Karpas-422 (cell line): ENCODE data around the gene ZACN. TPM values are rescaled to one million over a fixed set of nuclear protein-coding genes. Genes with fewer than 3 reads are reported as not detected.
"Not testable (repeated sequence)": the region's sequence is repeated elsewhere in the genome, so short reads cannot be mapped to it uniquely, and the experiment has no call there.

Source experiments
- DNase-seq: peaks from one replicate; pipeline ENCODE4 v3.0.0-alpha.2; 2015
- H2AFZ ChIP-seq: fragments of 200-600 bp; sonication (generic); 2 replicates; pipeline ENCODE4 v1.6.1; 2014; ENCODE audit warnings: antibody characterized with exemption, low read length, mixed read lengths
- H3K27ac ChIP-seq: fragments of 200-600 bp; sonication (generic); 2 replicates; pipeline ENCODE4 v1.5.1; 2014; ENCODE audit warnings: mild to moderate bottlenecking, low read length, moderate library complexity
- H3K27me3 ChIP-seq: fragments of 200-600 bp; sonication (generic); 2 replicates; pipeline ENCODE4 v1.6.1; 2014; ENCODE audit warnings: low read length, mixed read lengths
- H3K36me3 ChIP-seq: fragments of 200-600 bp; sonication (generic); 2 replicates; pipeline ENCODE4 v1.6.1; 2014; ENCODE audit warnings: low read length, mixed read lengths; ENCODE audit not compliant: insufficient read depth
- H3K4me1 ChIP-seq: fragments of 200-600 bp; sonication (generic); 2 replicates; pipeline ENCODE4 v1.6.1; 2014; ENCODE audit warnings: mild to moderate bottlenecking, low read length, mixed read lengths
- H3K4me2 ChIP-seq: fragments of 200-600 bp; sonication (generic); 2 replicates; pipeline ENCODE4 v1.6.1; 2014; ENCODE audit warnings: low read length, low read depth, mild to moderate bottlenecking; ENCODE audit not compliant: poor library complexity, severe bottlenecking
- H3K4me3 ChIP-seq: fragments of 200-600 bp; sonication (generic); 2 replicates; pipeline ENCODE4 v1.5.1; 2014; ENCODE audit warnings: mild to moderate bottlenecking, antibody characterized with exemption, low read length, mixed read lengths
- H3K79me2 ChIP-seq: fragments of 200-600 bp; sonication (generic); 2 replicates; pipeline ENCODE4 v1.6.1; 2014; ENCODE audit warnings: mild to moderate bottlenecking, low read length, mixed read lengths
- H3K9ac ChIP-seq: fragments of 200-600 bp; sonication (generic); 2 replicates; pipeline ENCODE4 v1.6.0; 2014; ENCODE audit warnings: low read length
- H3K9me2 ChIP-seq: fragments of 200-600 bp; sonication (generic), shearing (Covaris generic); replicated peaks from 2 replicates; pipeline ENCODE4 v1.6.0; 2014; ENCODE audit warnings: mild to moderate bottlenecking, low read length, moderate library complexity; ENCODE audit not compliant: insufficient read depth
- H3K9me3 ChIP-seq: fragments of 300-700, 200-600 bp; sonication (generic); 2 replicates; pipeline ENCODE4 v1.6.1; 2014; ENCODE audit warnings: low read length, mixed read lengths
- H4K20me1 ChIP-seq: fragments of 200-600 bp; sonication (generic); 2 replicates; pipeline ENCODE4 v1.6.1; 2014; ENCODE audit warnings: mild to moderate bottlenecking, antibody characterized with exemption, low read length, low read depth; ENCODE audit not compliant: insufficient read depth
- total RNA-seq: library from RNA; depleted of rRNA; stranded (reverse); fragments of >200 nt; shearing (Covaris generic); gene quantifications from 2 replicates; pipeline ENCODE4 v1.2.3, GENCODE V29; 2014; ENCODE audit warnings: low replicate concordance

The ZACN gene
- total RNA-seq, 1 experiment from 2014 or later: not detected

DNA sequence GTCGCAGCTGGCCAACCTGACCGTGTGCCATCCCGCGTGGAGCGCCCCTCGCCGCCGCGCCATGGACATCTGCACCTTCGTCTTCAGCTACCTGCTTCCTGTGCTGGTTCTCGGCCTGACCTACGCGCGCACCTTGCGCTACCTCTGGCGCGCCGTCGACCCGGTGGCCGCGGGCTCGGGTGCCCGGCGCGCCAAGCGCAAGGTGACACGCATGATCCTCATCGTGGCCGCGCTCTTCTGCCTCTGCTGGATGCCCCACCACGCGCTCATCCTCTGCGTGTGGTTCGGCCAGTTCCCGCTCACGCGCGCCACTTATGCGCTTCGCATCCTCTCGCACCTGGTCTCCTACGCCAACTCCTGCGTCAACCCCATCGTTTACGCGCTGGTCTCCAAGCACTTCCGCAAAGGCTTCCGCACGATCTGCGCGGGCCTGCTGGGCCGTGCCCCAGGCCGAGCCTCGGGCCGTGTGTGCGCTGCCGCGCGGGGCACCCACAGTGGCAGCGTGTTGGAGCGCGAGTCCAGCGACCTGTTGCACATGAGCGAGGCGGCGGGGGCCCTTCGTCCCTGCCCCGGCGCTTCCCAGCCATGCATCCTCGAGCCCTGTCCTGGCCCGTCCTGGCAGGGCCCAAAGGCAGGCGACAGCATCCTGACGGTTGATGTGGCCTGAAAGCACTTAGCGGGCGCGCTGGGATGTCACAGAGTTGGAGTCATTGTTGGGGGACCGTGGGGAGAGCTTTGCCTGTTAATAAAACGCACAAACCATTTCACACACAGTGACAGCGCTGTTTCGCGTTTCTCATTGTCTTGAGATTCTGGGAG is 2.0 kb upstream of the ZACN start:
- no peaks in the 10 kb centered on the region for H3K9me2 ChIP-seq
- no peak overlapping the region for H3K4me3 ChIP-seq
- H4K20me1 ChIP-seq: peaks cover 15% of the 10 kb centered on the region
- H3K36me3 ChIP-seq: no peaks in the 10 kb centered on the region
- H3K9me3 ChIP-seq: no peaks in the 10 kb centered on the region
- no peak overlapping the region for H3K9ac ChIP-seq
- peaks cover 1% of the 10 kb centered on the region; the same call in 1 of the 2 replicates for H3K79me2 ChIP-seq
- DNase-seq: no peak
- H2AFZ ChIP-seq: no peak overlapping the region
- peaks cover 18% of the 10 kb centered on the region for H3K4me1 ChIP-seq
- H3K4me2 ChIP-seq: no peak overlapping the region
- H3K27ac ChIP-seq: no peak overlapping the region
- H3K27me3 ChIP-seq: no peaks in the 10 kb centered on the region

DNA sequence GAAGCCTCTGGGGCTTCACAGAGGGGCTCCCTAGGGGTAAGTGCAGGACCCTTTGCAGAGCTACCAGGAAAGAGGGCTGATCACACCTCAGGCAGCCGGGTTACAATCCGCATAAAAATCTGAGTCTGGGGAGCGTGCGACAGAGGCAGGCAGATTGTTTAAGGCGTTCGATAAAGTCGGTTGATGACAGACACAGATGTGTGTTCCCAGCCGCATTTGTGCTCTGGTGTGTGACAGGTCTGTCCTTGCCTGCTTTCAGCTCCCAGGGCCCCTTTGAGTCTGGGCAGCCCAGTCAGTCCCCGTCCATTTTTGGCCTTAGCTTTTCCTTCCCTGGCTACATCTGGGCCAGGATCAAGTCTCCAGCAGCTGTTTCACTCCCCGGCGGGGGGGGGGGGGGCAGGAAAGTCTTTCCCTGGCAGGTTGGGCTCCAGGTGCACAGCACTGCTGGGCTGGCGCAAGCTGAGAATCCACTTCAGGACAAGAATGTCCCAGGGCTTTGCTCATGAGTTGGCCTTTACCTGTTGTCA is 1.3 kb upstream of the ZACN start:
- no peak overlapping the region for H2AFZ ChIP-seq

DNA sequence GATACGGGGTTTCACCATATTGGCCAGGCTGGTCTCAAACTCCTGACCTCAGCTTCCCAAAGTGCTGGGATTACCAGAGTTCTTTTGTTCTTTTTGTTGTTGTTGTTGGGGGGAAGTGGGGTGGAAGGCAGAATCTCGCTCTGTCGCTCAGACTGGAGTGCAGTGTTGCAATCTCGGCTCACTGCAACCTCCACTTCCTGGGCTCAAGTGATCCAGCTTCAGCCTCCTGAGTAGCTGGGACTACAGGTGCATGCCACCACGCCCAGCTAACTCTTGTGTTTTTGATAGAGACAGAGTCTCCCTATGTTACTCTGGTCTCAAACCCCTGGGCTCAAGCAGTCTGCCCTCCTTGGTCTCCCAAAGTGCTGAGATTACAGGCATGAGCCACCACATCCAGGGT is 612 bp upstream of the ZACN start:
- not testable (repeated sequence) for H3K27me3 ChIP-seq, H3K9me3 ChIP-seq, H3K79me2 ChIP-seq, H3K27ac ChIP-seq, DNase-seq, H2AFZ ChIP-seq, H3K4me3 ChIP-seq, H3K9ac ChIP-seq, H3K36me3 ChIP-seq, H3K9me2 ChIP-seq, H3K4me2 ChIP-seq
- peaks cover 14% of the 10 kb centered on the region; the same call in 1 of the 2 replicates for H4K20me1 ChIP-seq
- peaks cover 11% of the 10 kb centered on the region for H3K4me1 ChIP-seq

More for the DNA sequence above, 1.3 kb upstream of the ZACN start:
- H3K4me3 ChIP-seq: no peak overlapping the region
- DNase-seq: no peak
- no peaks in the 10 kb centered on the region for H3K9me2 ChIP-seq
- peaks cover 14% of the 10 kb centered on the region; the same call in 1 of the 2 replicates for H4K20me1 ChIP-seq
- H3K79me2 ChIP-seq: no peaks in the 10 kb centered on the region
- no peaks in the 10 kb centered on the region for H3K9me3 ChIP-seq
- no peak overlapping the region for H3K27ac ChIP-seq
- no peaks in the 10 kb centered on the region for H3K36me3 ChIP-seq
- no peaks in the 10 kb centered on the region for H3K27me3 ChIP-seq
- no peak overlapping the region for H3K9ac ChIP-seq
- H3K4me2 ChIP-seq: no peak overlapping the region
- H3K4me1 ChIP-seq: peaks cover 16% of the 10 kb centered on the region

DNA sequence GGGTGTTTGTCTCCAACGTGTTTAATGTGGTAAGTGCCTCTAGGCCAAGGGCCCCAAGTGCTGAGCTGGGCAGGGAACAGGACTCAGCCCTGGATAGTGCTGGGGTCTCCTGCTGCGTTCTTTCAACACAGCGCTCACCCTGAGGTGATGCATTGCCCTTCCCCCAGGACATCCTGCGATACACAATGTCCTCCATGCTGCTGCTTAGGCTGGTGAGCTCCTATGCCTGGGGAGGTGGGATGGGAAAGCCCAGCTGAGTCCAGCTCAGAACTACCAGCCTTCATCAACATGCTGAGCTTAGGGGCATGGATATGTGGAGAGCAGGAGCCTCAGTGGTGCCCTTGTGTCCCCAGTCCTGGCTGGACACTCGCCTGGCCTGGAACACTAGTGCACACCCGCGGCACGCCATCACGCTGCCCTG is 563 bp downstream of the ZACN start:
- Histone ChIP-seq H3K79me2 (no peaks in the 10 kb centered on the region), H3K27me3 (no peaks in the 10 kb centered on the region), H2AFZ (no peak overlapping the region), H3K9me2 (no peaks in the 10 kb centered on the region), H3K4me2 (no peak overlapping the region), H3K4me1 (peaks cover 11% of the 10 kb centered on the region), H4K20me1 (peaks cover 14% of the 10 kb centered on the region; the same call in 1 of the 2 replicates), H3K27ac (no peak overlapping the region), H3K9ac (no peak overlapping the region), H3K9me3 (no peaks in the 10 kb centered on the region), H3K36me3 (no peaks in the 10 kb centered on the region), H3K4me3 (no peak overlapping the region)
- DNase-seq: no peak

- no peaks in the 10 kb centered on the region for H3K9me2 ChIP-seq
- peaks cover 14% of the 10 kb centered on the region; the same call in 1 of the 2 replicates for H4K20me1 ChIP-seq
- H3K27ac ChIP-seq: no peak overlapping the region
- no peak overlapping the region for H2AFZ ChIP-seq
- H3K4me3 ChIP-seq: no peak overlapping the region
- no peaks in the 10 kb centered on the region for H3K9me3 ChIP-seq
- peak; percentile 61 for DNase-seq
- H3K9ac ChIP-seq: no peak overlapping the region
- no peaks in the 10 kb centered on the region for H3K79me2 ChIP-seq
- H3K36me3 ChIP-seq: no peaks in the 10 kb centered on the region
- no peaks in the 10 kb centered on the region for H3K27me3 ChIP-seq
- H3K4me1 ChIP-seq: peaks cover 11% of the 10 kb centered on the region
- H3K4me2 ChIP-seq: no peak overlapping the region
Measured at GRCh38 chr17:76079956-76080767, 1.2 kb downstream of the ZACN start.

DNA sequence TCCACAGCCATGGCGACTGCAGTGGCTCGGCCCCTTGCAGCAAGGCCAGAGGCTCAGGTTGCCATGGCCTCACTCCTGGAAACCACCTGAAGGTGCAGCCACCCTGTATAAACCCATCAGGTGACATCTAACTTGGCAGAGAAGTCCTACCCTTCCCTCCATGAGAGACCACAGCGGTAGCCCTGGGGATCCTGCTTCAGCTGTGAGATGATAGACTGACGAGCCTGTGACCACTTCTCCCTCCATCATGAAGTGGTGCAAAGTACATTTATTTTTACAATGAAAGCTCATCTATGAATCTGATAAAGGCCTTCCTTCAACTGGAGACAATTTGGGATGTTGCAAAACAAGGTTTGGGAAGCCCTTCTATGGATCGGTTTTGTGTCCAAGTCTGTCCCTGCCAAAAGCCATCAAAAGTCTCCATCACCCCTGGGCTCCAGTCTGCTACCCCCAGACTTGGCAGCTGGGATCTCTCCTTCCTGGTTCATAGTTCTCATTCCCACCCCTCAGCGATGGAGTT is 1.8 kb downstream of the ZACN start:
- Histone ChIP-seq H3K27me3 (no peaks in the 10 kb centered on the region), H3K4me1 (peaks cover 11% of the 10 kb centered on the region), H3K9me3 (no peaks in the 10 kb centered on the region), H3K27ac (no peak overlapping the region), H3K4me2 (no peak overlapping the region), H3K4me3 (no peak overlapping the region), H3K9me2 (no peaks in the 10 kb centered on the region), H4K20me1 (peaks cover 14% of the 10 kb centered on the region; the same call in 1 of the 2 replicates), H3K36me3 (no peaks in the 10 kb centered on the region), H3K9ac (no peak overlapping the region), H2AFZ (no peak overlapping the region), H3K79me2 (no peaks in the 10 kb centered on the region)
- DNase-seq: peak; percentile 55

DNA sequence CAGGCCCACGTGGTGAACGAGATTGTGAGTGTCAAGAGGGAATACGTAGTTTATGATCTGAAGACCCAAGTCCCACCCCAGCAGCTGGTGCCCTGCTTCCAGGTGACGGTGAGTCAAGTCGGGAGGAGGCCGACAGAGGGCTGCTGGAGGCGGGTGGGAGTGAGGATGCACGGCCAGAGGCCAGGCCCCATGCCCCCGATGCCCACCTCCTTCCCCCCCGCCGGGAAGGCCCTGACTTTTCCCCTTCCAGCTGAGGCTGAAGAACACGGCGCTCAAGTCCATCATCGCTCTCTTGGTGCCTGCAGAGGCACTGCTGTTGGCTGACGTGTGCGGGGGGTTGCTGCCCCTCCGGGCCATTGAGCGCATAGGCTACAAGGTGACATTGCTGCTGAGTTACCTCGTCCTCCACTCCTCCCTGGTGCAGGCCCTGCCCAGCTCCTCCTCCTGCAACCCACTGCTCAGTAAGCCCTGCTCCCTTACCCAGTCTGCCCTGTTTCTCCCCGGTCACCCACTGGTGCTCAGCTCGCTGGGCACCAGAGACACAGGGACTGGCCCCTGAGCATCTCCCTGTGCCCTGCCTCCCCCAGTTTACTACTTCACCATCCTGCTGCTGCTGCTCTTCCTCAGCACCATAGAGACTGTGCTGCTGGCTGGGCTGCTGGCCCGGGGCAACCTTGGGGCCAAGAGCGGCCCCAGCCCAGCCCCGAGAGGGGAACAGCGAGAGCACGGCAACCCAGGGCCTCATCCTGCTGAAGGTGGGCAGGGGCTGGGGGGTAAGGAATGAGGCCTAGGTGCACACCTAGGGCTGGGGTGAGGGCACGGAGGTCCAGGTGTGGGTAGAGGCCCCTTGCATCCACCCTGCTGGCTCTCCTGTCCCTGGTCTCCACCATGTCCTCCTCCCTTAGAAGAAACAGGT is 2.6 kb downstream of the ZACN start:
- Histone ChIP-seq H2AFZ (no peak overlapping the region), H3K36me3 (no peaks in the 10 kb centered on the region), H4K20me1 (peaks cover 14% of the 10 kb centered on the region; the same call in 1 of the 2 replicates), H3K27me3 (no peaks in the 10 kb centered on the region), H3K79me2 (no peaks in the 10 kb centered on the region), H3K9ac (no peak overlapping the region), H3K4me1 (peaks cover 11% of the 10 kb centered on the region), H3K9me2 (no peaks in the 10 kb centered on the region), H3K27ac (no peak overlapping the region), H3K9me3 (no peaks in the 10 kb centered on the region), H3K4me2 (no peak overlapping the region), H3K4me3 (no peak overlapping the region)
- no peak for DNase-seq
